ENCODE data around the gene EFHD2.
A peak's percentile ranks its signal among the peaks of the same experiment; 100 is the strongest.
"Not testable (repeated sequence)": the region's sequence is repeated elsewhere in the genome, so short reads cannot be mapped to it uniquely, and the experiment has no call there.

EFHD2 gene

DNA sequence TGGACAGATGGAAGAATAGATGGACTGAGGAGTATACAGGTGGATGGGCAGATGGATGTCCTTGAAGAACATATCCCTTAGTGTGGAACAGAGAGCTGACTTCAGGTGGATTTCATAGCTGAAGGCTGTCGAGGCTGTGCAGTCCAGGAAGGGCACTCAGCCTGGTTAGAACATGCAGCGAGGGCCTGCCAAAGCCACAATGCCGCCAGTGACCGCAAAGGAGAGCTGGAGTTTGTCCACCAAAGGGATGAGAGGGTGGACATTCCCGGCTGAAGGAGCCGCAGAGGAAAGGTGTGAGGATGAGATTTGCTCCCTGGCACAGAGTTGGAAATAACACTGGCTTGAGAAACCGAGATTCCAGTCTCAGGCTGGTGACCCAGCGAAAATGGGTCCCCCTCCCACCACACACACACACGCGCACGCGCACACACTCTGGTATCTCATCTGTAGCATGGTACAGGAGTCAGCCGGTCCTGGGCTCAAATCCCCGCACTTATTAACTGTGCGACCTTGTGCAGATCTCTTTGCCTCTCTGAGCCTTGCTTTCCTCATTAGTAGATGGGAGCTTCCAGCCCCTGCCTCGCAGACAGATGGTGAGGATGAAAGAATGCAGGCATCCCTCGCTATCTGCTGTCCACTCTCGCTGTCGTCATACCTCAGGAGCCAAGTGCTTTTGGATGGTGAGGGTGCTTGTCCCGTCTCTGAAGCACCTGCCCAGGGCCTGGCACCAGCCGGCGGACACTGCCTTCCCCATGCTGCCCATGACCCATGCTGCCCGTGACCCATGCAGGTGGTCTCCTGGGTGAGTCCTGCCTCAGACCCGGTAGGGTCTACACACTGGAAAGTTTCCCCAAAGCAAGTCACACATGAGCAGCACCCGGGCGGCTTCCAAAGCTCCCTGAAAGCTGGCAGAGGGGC is 26.8 kb upstream of the EFHD2 start:
- TF ChIP-seq, protein P1, sequence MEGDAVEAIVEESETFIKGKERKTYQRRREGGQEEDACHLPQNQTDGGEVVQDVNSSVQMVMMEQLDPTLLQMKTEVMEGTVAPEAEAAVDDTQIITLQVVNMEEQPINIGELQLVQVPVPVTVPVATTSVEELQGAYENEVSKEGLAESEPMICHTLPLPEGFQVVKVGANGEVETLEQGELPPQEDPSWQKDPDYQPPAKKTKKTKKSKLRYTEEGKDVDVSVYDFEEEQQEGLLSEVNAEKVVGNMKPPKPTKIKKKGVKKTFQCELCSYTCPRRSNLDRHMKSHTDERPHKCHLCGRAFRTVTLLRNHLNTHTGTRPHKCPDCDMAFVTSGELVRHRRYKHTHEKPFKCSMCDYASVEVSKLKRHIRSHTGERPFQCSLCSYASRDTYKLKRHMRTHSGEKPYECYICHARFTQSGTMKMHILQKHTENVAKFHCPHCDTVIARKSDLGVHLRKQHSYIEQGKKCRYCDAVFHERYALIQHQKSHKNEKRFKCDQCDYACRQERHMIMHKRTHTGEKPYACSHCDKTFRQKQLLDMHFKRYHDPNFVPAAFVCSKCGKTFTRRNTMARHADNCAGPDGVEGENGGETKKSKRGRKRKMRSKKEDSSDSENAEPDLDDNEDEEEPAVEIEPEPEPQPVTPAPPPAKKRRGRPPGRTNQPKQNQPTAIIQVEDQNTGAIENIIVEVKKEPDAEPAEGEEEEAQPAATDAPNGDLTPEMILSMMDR (conservative IDR thresholded peaks at IDR 0.05; ENCODE audit: low read depth, low read length), result no peak
- H3K4me3 ChIP-seq (ENCODE audit: low read depth, low read length), result no peak overlapping the region
- DNase-seq (ENCODE audit: low read depth), result no peak

DNA sequence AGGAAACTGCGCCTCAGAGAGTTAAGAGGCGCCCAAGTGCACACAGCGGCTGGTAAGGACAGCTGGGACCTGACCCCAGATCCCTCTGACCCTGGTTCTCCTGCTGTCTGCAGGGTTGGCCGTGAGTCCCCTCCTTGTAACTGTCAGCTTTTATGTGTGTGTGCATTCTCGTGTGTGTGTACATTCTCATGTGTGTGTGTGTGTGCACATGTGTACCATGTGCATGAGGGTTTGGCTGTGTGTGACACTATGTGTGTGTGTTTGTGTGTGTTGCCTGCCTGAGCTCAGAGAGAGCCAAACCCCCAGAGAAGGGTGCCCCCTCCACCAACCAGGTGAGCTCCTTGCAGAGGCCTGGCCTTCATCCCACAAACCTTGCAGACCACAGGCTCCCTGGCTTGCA is 25.9 kb upstream of the EFHD2 start:
- H3K4me3 ChIP-seq (ENCODE audit: low read depth, low read length), result no peak overlapping the region
- DNase-seq (ENCODE audit: low read depth), result no peak
- TF ChIP-seq, protein P1 (conservative IDR thresholded peaks at IDR 0.05; ENCODE audit: low read depth, low read length), result no peak

DNA sequence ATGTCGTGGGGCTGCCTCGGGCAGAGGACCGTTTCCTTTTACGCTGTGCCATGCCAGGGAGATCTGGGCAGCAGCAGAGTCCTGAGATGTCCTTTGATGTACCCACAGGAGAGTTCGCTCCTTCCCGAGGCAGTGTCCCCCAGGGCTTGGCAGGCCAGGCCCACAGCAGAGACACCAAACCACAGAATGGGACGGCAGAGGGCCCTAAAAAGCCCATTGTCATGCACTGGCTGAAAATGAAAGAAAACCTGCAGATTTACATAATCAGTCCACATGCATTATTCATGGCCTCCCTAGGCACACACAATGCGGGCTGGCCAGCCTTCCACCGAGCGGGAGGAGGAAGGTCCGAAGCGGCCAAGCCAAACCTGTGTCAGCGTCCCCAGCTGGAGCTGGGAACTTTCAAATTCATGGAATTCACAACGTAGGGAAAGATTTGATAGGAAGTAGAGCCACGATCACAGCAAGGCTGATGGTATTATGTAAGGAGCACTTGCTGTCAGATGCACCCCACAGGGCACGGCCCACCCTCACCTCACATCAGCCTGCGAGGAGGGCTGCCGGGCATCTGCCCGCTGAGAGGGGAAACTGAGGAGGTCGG is 25.3 kb upstream of the EFHD2 start:
- no peak overlapping the region for H3K4me3 ChIP-seq (ENCODE audit: low read depth, low read length)
- peak; percentile 13 for DNase-seq (ENCODE audit: low read depth)

DNA sequence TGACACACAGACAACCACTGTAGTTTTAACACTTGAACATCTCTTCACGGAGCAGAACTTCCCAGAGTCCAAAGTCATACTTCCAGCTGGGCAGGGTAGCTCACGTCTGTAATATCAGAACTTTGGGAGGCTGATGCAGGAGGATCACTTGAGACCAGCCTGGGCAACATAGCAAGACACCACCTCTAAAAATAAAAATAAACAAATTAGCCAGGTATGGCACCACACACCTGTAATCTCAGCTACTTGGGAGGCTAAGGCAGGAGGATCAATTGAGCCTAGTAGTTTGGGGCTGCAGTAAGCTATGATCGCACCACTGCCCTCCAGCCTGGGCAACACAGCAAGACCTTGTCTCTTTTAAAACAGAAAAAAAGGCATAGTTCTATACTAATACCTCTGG is 24.3 kb upstream of the EFHD2 start:
- no peak overlapping the region for H3K4me3 ChIP-seq (ENCODE audit: low read depth, low read length)
- DNase-seq (ENCODE audit: low read depth), result no peak

More for the DNA sequence above, 25.3 kb upstream of the EFHD2 start:
- TF ChIP-seq, protein P1 (conservative IDR thresholded peaks at IDR 0.05; ENCODE audit: low read depth, low read length), result no peak

DNA sequence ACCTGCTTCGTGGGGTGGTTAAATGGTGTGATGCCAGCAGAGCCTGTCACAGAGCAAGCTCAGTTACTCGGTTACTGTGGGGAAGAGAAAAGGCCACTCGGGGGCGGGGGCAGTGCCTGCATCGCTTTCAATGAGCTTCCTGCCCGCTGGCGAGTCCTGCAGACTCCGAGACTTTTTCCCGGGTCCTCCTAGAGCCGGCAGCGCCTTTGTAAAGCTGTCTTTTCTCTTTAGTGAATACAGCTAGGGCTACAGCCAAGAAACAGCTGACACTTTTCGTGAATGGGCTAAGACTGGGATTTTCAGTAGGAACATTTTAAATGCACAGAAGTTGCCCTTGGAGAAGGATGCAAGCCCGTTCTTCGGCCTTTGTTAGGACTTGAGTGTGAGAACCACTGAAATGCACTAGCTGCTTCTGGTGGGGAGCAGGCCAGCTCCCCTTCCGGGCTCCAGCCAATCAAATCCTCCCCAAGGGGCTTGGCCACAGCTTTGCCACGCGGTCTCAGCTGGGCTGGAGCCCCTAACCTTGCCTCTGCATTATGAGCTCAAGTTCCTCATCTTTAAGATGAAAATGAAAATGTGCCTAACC is 23.4 kb upstream of the EFHD2 start:
- peak; percentile 15 for DNase-seq (ENCODE audit: low read depth)
- TF ChIP-seq, protein P1 (conservative IDR thresholded peaks at IDR 0.05; ENCODE audit: low read depth, low read length), result no peak
- H3K4me3 ChIP-seq (ENCODE audit: low read depth, low read length), result no peak overlapping the region

More for the DNA sequence above, 24.3 kb upstream of the EFHD2 start:
- TF ChIP-seq, protein P1 (conservative IDR thresholded peaks at IDR 0.05; ENCODE audit: low read depth, low read length), result no peak

DNA sequence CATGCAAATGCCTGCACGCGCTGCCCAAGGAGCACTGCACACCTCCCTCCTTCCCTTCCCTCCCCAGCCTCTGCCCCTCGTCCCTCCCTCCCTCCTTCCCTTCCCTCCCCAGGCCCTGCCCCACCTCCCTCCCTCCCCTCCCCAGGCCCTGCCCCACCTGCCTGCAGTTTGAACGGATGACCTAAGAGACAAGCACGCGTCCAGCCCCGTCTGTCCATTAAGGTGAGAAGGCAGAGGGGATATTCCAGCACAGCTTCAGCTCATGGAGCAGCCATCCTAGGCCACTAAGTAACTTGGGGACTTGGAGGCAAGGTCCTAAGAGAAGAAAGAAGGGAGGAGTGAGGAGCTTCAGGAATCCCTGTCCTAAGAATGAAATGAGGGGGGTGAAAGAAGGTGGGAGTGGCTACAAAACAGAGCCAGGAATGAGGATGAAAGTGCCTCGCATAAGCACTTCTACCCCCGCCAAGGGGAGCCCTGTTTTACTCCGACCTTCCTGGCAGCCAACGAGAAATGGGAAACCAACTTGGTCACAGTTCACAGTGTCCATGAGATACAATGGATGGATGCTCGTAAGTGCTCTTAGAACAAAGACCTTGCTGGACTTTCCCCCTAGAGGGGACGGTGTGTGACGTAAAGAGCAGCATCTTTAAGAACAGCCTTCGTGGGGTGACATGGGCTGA is 21.3 kb upstream of the EFHD2 start:
- TF ChIP-seq, protein P1 (conservative IDR thresholded peaks at IDR 0.05; ENCODE audit: low read depth, low read length), result no peak
- DNase-seq (ENCODE audit: low read depth), result no peak
- H3K4me3 ChIP-seq (ENCODE audit: low read depth, low read length), result no peak overlapping the region

DNA sequence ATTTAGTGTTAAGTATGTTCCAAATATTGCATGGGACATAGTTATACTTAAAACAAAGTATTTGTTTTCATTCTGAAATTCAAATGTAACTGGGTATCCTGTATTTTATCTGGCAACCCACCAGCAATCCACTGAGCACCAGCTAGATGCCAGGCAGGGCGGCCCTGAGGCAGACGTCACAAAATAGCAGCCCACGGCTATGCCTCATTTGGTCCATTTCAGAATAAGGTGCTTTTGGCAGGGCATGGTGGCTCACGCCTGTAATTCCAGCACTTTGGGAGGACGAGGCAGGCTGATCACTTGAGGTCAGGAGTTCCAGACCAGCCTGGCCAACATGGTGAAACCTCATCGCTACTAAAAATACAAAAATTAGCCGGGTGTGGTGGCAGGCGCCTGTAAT is 19.9 kb upstream of the EFHD2 start:
- DNase-seq (ENCODE audit: low read depth); H3K4me3 ChIP-seq (ENCODE audit: low read depth, low read length): not testable (repeated sequence)
